Spleen (tissue), 11 donors: ENCODE data around the gene SRRM2. TPM values are rescaled to one million over a fixed set of nuclear protein-coding genes. Genes with fewer than 3 reads are reported as not detected.

Experiments used
- DNase-seq: peaks from one replicate; pipeline ENCODE4 v3.0.0-alpha.2; 2020
- H3K27ac ChIP-seq, 8 donors: fragments of 200-600 bp; sonication (generic) in 7 of 8; 1 replicate in 4 of 8; 2 replicates in 4 of 8; pipeline versions ENCODE4 v1.5.0 to v1.8.0; 2016 to 2021; ENCODE audit warnings: inconsistent platforms in 4 of 8, mild to moderate bottlenecking in 4 of 8, moderate library complexity in 1 of 8
- H3K27me3 ChIP-seq, 7 donors: fragments of 200-600 bp; sonication (generic) in 6 of 7; replicated peaks in 1 of 7; 1 replicate in 4 of 7; 2 replicates in 3 of 7; pipeline versions ENCODE4 v1.5.0 to v1.8.0; 2016 to 2021; ENCODE audit warnings: inconsistent platforms in 3 of 7, mild to moderate bottlenecking in 1 of 7
- H3K36me3 ChIP-seq, 6 donors: fragments of 200-600 bp; sonication (generic) in 5 of 6; 1 replicate in 4 of 6; 2 replicates in 2 of 6; pipeline versions ENCODE4 v1.5.0 to v1.8.0; 2016 to 2021; ENCODE audit warnings: inconsistent platforms in 2 of 6
- H3K4me1 ChIP-seq, 6 donors: fragments of 200-600 bp; sonication (generic) in 5 of 6; 1 replicate in 3 of 6; 2 replicates in 3 of 6; pipeline versions ENCODE4 v1.5.0 to v1.8.0; 2016 to 2021; ENCODE audit warnings: inconsistent platforms in 3 of 6
- H3K4me3 ChIP-seq, 8 donors: fragments of 200-600 bp; sonication (generic) in 7 of 8; 1 replicate in 4 of 8; 2 replicates in 4 of 8; pipeline versions ENCODE4 v1.5.0 to v1.8.0; 2016 to 2021; ENCODE audit warnings: inconsistent platforms in 4 of 8, mild to moderate bottlenecking in 4 of 8, moderate library complexity in 2 of 8
- H3K9me3 ChIP-seq, 8 donors: fragments of 200-600 bp; sonication (generic) in 7 of 8; 1 replicate in 4 of 8; 2 replicates in 4 of 8; pipeline versions ENCODE4 v1.5.0 to v1.8.0; 2016 to 2021; ENCODE audit warnings: inconsistent platforms in 4 of 8
- CTCF ChIP-seq, 11 experiments: fragments of 200-600 bp in 7 of 11; fragments of 450-650 bp in 4 of 11; sonication (generic) in 4 of 11; IDR thresholded peaks in 8 of 11; conservative IDR thresholded peaks in 3 of 11; 1 replicate in 7 of 11; 2 replicates in 4 of 11; pipeline versions ENCODE4 v1.4.0 to v1.8.0; 2016 to 2021; ENCODE audit warnings: antibody characterized with exemption in 11 of 11, inconsistent platforms in 4 of 11, mild to moderate bottlenecking in 1 of 11
- POLR2A ChIP-seq, 3 donors: fragments of 450-650 bp; IDR thresholded peaks; one replicate each; pipeline ENCODE4 v1.5.1; 2017; ENCODE audit warnings: antibody characterized with exemption in 3 of 3, mild to moderate bottlenecking in 1 of 3
- POLR2AphosphoS5 ChIP-seq, 3 donors: sonication (generic); formaldehyde crosslinking; IDR thresholded peaks; one replicate each; pipeline ENCODE4 v1.5.1; 2017; ENCODE audit warnings: antibody characterized with exemption in 3 of 3
- WGBS, 5 donors: extraction: QIAGEN DNeasy Blood & Tissue Kit in 3 of 5; methylation state at CpG; one replicate each; pipeline versions ENCODE4 v1.1.5 to v1.1.7; 2013 to 2018; 5-methylcytosine and 5-hydroxymethylcytosine counted together
- intact Hi-C: fragments of 100-400 bp; cut with DNase I; formaldehyde crosslinking; loops from one replicate; pipeline ENCODE4 v1.15.0; 2023; ENCODE audit warnings: low total_unique reads
- polyA plus RNA-seq, 3 donors: library from polyadenylated mRNA; stranded (reverse); fragments of 200-250 nt; gene quantifications; one replicate each; pipeline ENCODE4 v1.2.1, GENCODE V29; 2013
- total RNA-seq, 7 donors: library from RNA; depleted of rRNA in 3 of 7; stranded (reverse); fragments of >200 nt in 3 of 7; fragmentation: NEBNext Ultra II Directional in 4 of 7; extraction: Animal tissue kit (Norgen Biotek cat#: 25700) in 4 of 7; gene quantifications; one replicate each; pipeline versions ENCODE4 v1.1.0 to v1.2.1, GENCODE V29; 2016 to 2021
- donor health status: healthy with polysubstance abuse.
- donor health status: DM: no; HTN: no; CAD: no; lungs with moderate emphysema.
- donor health status: DM: no; HTN: no; CAD: no.
- donor health status: Bipolar disorder and iron deficiency.
- donor health status: healthy.
- donor health status: DM: no; HTN: no; CAD: no.
- donor health status: DM: yes; HTN: yes; CAD: no.

The SRRM2 gene
- total and polyA plus RNA-seq, 10 donors = 239 to 1,169 (median 839) TPM

- Histone ChIP-seq H3K27ac (no peak overlapping the region), H3K36me3 (peaks cover 0 to 100% (median 91%) of the 10 kb centered on the region in 6 donors), H3K4me1 (no peaks in the 10 kb centered on the region), H3K4me3 (no peak overlapping the region), H3K27me3 (no peaks in the 10 kb centered on the region), H3K9me3 (no peaks in the 10 kb centered on the region)
- TF ChIP-seq POLR2AphosphoS5 (IDR thresholded peaks at IDR 0.05) = no peak
- TF ChIP-seq POLR2A (IDR thresholded peaks at IDR 0.05) = no peak
- no peak for TF ChIP-seq CTCF (IDR thresholded peaks at IDR 0.05 in 8 of 11, conservative IDR thresholded peaks at IDR 0.05 in 3 of 11)
- 92 to 96% (median 95%) methylated on average over 10 to 14 of the region's 14 CpGs for WGBS, 5 donors
- intact Hi-C loops = no loop called here
- DNase-seq = no peak
These were observed 47.5 kb upstream of the SRRM2 start for GRCh38 chr16:2704983-2705275.

GRCh38 chr16:2705351-2705750 is 47.1 kb upstream of the SRRM2 start:
- intact Hi-C loops = no loop called here
- Histone ChIP-seq H3K9me3 (no peaks in the 10 kb centered on the region), H3K4me3 (no peak overlapping the region), H3K27me3 (no peaks in the 10 kb centered on the region), H3K36me3 (peaks cover 0 to 100% (median 87%) of the 10 kb centered on the region in 6 donors), H3K4me1 (no peaks in the 10 kb centered on the region), H3K27ac (no peak overlapping the region)
- TF ChIP-seq POLR2A (IDR thresholded peaks at IDR 0.05) (no peak), POLR2AphosphoS5 (IDR thresholded peaks at IDR 0.05) (no peak), CTCF (IDR thresholded peaks at IDR 0.05 in 8 of 11, conservative IDR thresholded peaks at IDR 0.05 in 3 of 11) (no peak)
- 90 to 96% (median 90%) methylated on average over 9 to 10 of the region's 10 CpGs; no CpG with 5 or more reads in 1 of the 5 donors for WGBS, 5 donors
- no peak for DNase-seq

GRCh38 chr16:2706085-2706484 is 46.4 kb upstream of the SRRM2 start:
- H3K27me3 ChIP-seq = no peaks in the 10 kb centered on the region
- 94 to 97% (median 96%) methylated on average over 4 to 17 of the region's 17 CpGs for WGBS, 5 donors
- H3K36me3 ChIP-seq = peaks cover 0 to 93% (median 79%) of the 10 kb centered on the region in 6 donors
- no peaks in the 10 kb centered on the region for H3K9me3 ChIP-seq
- no peak overlapping the region for H3K4me3 ChIP-seq
- H3K27ac ChIP-seq = no peak overlapping the region
- intact Hi-C loops = no loop called here
- DNase-seq = no peak
- no peaks in the 10 kb centered on the region for H3K4me1 ChIP-seq
- TF ChIP-seq POLR2A (IDR thresholded peaks at IDR 0.05) (no peak), CTCF (IDR thresholded peaks at IDR 0.05 in 8 of 11, conservative IDR thresholded peaks at IDR 0.05 in 3 of 11) (no peak), POLR2AphosphoS5 (IDR thresholded peaks at IDR 0.05) (no peak)

- Histone ChIP-seq H3K4me3 (no peak overlapping the region), H3K36me3 (peaks cover 0 to 87% (median 73%) of the 10 kb centered on the region in 6 donors), H3K27ac (no peak overlapping the region), H3K4me1 (no peaks in the 10 kb centered on the region), H3K27me3 (no peaks in the 10 kb centered on the region), H3K9me3 (no peaks in the 10 kb centered on the region)
- intact Hi-C loops = no loop called here
- no peak for TF ChIP-seq CTCF (IDR thresholded peaks at IDR 0.05 in 8 of 11, conservative IDR thresholded peaks at IDR 0.05 in 3 of 11)
- no peak for TF ChIP-seq POLR2AphosphoS5 (IDR thresholded peaks at IDR 0.05)
- no peak for TF ChIP-seq POLR2A (IDR thresholded peaks at IDR 0.05)
- 94% methylated on average over 18 to 22 of the region's 22 CpGs for WGBS, 5 donors
- no peak for DNase-seq
These were observed 45.7 kb upstream of the SRRM2 start for GRCh38 chr16:2706611-2707311.
